H1 (cell line): ENCODE results near the gene LBP.

ENCODE experiments used
- CHD2 ChIP-seq: IDR thresholded peaks from 2 replicates; pipeline ENCODE4 v1.6.1; 2012; ENCODE audit warnings: low read length, improper control_type of control experiment
- HDAC2 ChIP-seq, 2 experiments: fragments of 300-600 bp in 1 of 2; sonication (generic) in 1 of 2; IDR thresholded peaks; 2 replicates each; pipeline ENCODE4 v1.6.1; 2011 to 2012; ENCODE audit warnings: low read depth in 2 of 2, low read length in 2 of 2, mild to moderate bottlenecking in 2 of 2, moderate library complexity in 2 of 2, borderline replicate concordance in 1 of 2, inconsistent platforms in 1 of 2
- TEAD4 ChIP-seq: IDR thresholded peaks from 2 replicates; pipeline ENCODE4 v1.6.1; 2012; ENCODE audit warnings: low read depth, low read length, inconsistent platforms, mixed read lengths
- TF ChIP-seq, protein P1 (sequence below): IDR thresholded peaks from 2 replicates; pipeline ENCODE4 v1.6.1; 2011; ENCODE audit warnings: low read depth, mild to moderate bottlenecking, low read length; ENCODE audit not compliant: insufficient read depth
- TF ChIP-seq, protein P2 (sequence below), 3 experiments: IDR thresholded peaks; 1 replicate in 2 of 3; 2 replicates in 1 of 3; pipeline versions ENCODE4 v1.5.1 to v1.6.1; 2011; ENCODE audit warnings: low read length in 3 of 3, mild to moderate bottlenecking in 3 of 3, inconsistent platforms in 2 of 3, low read depth in 1 of 3, moderate library complexity in 1 of 3; ENCODE audit not compliant: insufficient read depth in 1 of 3; ENCODE audit errors: control extremely low read depth in 1 of 3
- TF ChIP-seq, protein P3 (sequence below): IDR thresholded peaks from 2 replicates; pipeline ENCODE4 v1.6.1; 2012; ENCODE audit warnings: inconsistent platforms

DNA sequence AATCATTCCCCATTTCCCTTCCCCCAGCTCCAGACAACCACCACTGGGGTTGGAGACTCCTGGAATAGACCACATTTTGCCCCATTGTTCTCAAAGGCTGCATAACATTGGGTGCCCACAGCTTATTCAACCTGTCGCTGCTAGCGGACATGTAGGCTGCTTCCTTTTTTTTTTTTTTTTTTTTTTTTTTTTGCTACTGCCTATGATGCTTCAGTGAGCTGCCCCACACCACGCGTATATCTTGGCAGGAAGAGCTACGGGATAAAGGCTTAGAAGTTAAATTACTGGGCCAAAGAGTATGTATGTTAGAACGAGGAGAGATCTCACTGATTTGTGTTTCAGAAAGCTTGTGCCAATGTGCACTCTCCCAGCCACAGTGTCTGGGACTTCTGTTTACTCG lies 7.0 kb downstream of the LBP start:
- TF ChIP-seq, protein P1, sequence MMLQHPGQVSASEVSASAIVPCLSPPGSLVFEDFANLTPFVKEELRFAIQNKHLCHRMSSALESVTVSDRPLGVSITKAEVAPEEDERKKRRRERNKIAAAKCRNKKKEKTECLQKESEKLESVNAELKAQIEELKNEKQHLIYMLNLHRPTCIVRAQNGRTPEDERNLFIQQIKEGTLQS, result no peak
- TF ChIP-seq, protein P2, sequence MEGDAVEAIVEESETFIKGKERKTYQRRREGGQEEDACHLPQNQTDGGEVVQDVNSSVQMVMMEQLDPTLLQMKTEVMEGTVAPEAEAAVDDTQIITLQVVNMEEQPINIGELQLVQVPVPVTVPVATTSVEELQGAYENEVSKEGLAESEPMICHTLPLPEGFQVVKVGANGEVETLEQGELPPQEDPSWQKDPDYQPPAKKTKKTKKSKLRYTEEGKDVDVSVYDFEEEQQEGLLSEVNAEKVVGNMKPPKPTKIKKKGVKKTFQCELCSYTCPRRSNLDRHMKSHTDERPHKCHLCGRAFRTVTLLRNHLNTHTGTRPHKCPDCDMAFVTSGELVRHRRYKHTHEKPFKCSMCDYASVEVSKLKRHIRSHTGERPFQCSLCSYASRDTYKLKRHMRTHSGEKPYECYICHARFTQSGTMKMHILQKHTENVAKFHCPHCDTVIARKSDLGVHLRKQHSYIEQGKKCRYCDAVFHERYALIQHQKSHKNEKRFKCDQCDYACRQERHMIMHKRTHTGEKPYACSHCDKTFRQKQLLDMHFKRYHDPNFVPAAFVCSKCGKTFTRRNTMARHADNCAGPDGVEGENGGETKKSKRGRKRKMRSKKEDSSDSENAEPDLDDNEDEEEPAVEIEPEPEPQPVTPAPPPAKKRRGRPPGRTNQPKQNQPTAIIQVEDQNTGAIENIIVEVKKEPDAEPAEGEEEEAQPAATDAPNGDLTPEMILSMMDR (IDR thresholded peaks at IDR 0.05; ENCODE audit: control extremely low read depth in 1 of 3, insufficient read depth in 1 of 3, low read depth in 1 of 3, low read length in 3 of 3), result no peak
- TF ChIP-seq CHD2 (no peak), TEAD4 (no peak), HDAC2 (IDR thresholded peaks at IDR 0.05; ENCODE audit: borderline replicate concordance in 1 of 2, low read depth in 2 of 2, low read length in 2 of 2) (no peak)
- TF ChIP-seq, protein P3, sequence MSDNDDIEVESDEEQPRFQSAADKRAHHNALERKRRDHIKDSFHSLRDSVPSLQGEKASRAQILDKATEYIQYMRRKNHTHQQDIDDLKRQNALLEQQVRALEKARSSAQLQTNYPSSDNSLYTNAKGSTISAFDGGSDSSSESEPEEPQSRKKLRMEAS, result no peak
